Measurements from ENCODE around the gene TOGARAM2. TPM values are rescaled to one million over a fixed set of nuclear protein-coding genes. Genes with fewer than 3 reads are reported as not detected.
A peak's percentile ranks its signal among the peaks of the same experiment; 100 is the strongest.

Gene TOGARAM2
- total RNA-seq, 1 donor from 2014 or later, result 4.8 TPM

GRCh38 chr2:29013057-29013780 is 32.1 kb downstream of the TOGARAM2 start:
- no peaks in the 10 kb centered on the region for H3K9me3 Mint-ChIP-seq
- no peaks in the 10 kb centered on the region for H3K27me3 Mint-ChIP-seq
- H3K36me3 Mint-ChIP-seq (ENCODE audit: low read depth), result peaks cover 2% of the 10 kb centered on the region
- DNase-seq, result no peak
- H3K4me1 Mint-ChIP-seq, result peaks cover 71% of the 10 kb centered on the region
- intact Hi-C loops (cut with micrococcal nuclease), result loop anchor here (10.0 kb wide), 3 partner anchors 118 to 302 kb away; partner anchors contain the start of gene WDR43
- peak overlapping the region; percentile 93 for H3K4me3 Mint-ChIP-seq
- H3K27ac Mint-ChIP-seq, result peak overlapping the region; percentile 99

GRCh38 chr2:29014331-29014730 is 33.2 kb downstream of the TOGARAM2 start:
- H3K27me3 Mint-ChIP-seq, result no peaks in the 10 kb centered on the region
- peak overlapping the region; percentile 93 for H3K4me3 Mint-ChIP-seq
- intact Hi-C loops (cut with micrococcal nuclease), result loop anchor here (1.0 to 10.0 kb wide), 5 partner anchors 56 to 300 kb away; partner anchors contain the start of genes TRMT61B and WDR43
- DNase-seq, result no peak
- H3K4me1 Mint-ChIP-seq, result peaks cover 69% of the 10 kb centered on the region
- H3K36me3 Mint-ChIP-seq (ENCODE audit: low read depth), result peaks cover 2% of the 10 kb centered on the region
- peak overlapping the region; percentile 99 for H3K27ac Mint-ChIP-seq
- no peaks in the 10 kb centered on the region for H3K9me3 Mint-ChIP-seq

GRCh38 chr2:29014811-29015421 is 33.8 kb downstream of the TOGARAM2 start:
- intact Hi-C loops (cut with micrococcal nuclease), result loop anchor here (1.0 to 10.0 kb wide), 5 partner anchors 56 to 300 kb away; partner anchors contain the start of genes TRMT61B and WDR43
- peaks cover 64% of the 10 kb centered on the region for H3K4me1 Mint-ChIP-seq
- no peaks in the 10 kb centered on the region for H3K9me3 Mint-ChIP-seq
- peaks cover 2% of the 10 kb centered on the region for H3K36me3 Mint-ChIP-seq (ENCODE audit: low read depth)
- no peaks in the 10 kb centered on the region for H3K27me3 Mint-ChIP-seq
- peak; percentile 90 for DNase-seq
- peak overlapping the region; percentile 99 for H3K27ac Mint-ChIP-seq
- H3K4me3 Mint-ChIP-seq, result peak overlapping the region; percentile 93

- H3K4me1 Mint-ChIP-seq, result peaks cover 59% of the 10 kb centered on the region
- no peak for DNase-seq
- H3K9me3 Mint-ChIP-seq, result no peaks in the 10 kb centered on the region
- no peaks in the 10 kb centered on the region for H3K27me3 Mint-ChIP-seq
- intact Hi-C loops (cut with micrococcal nuclease), result loop anchor here (2.0 to 10.0 kb wide), 4 partner anchors 57 to 299 kb away; partner anchors contain the start of gene WDR43
- H3K36me3 Mint-ChIP-seq (ENCODE audit: low read depth), result peaks cover 2% of the 10 kb centered on the region
- peak overlapping the region; percentile 93 for H3K4me3 Mint-ChIP-seq
- H3K27ac Mint-ChIP-seq, result peak overlapping the region; percentile 99
Observed at GRCh38 chr2:29015701-29016470, 34.8 kb downstream of the TOGARAM2 start.

- Mint-ChIP-seq H3K27ac (peak overlapping the region; percentile 0), H3K27me3 (no peaks in the 10 kb centered on the region), H3K4me3 (no peak overlapping the region), H3K9me3 (no peaks in the 10 kb centered on the region), H3K4me1 (peaks cover 53% of the 10 kb centered on the region), H3K36me3 (ENCODE audit: low read depth) (peaks cover 2% of the 10 kb centered on the region)
- DNase-seq, result no peak
- intact Hi-C loops (cut with micrococcal nuclease), result loop anchor here (10.0 kb wide), 3 partner anchors 122 to 298 kb away; partner anchors contain the start of gene WDR43
Observed at GRCh38 chr2:29016504-29016903, 35.4 kb downstream of the TOGARAM2 start.

- Mint-ChIP-seq H3K27ac (peak overlapping the region; percentile 78), H3K4me3 (no peak overlapping the region), H3K4me1 (peaks cover 45% of the 10 kb centered on the region)
Observed at GRCh38 chr2:29017716-29018435, 36.8 kb downstream of the TOGARAM2 start.

GRCh38 chr2:29021886-29022285 is 40.8 kb downstream of the TOGARAM2 start:
- no peaks in the 10 kb centered on the region for H3K9me3 Mint-ChIP-seq

More at GRCh38 chr2:29017716-29018435, 36.8 kb downstream of the TOGARAM2 start:
- H3K36me3 Mint-ChIP-seq (ENCODE audit: low read depth), result peaks cover 2% of the 10 kb centered on the region
- no peaks in the 10 kb centered on the region for H3K9me3 Mint-ChIP-seq
- no peaks in the 10 kb centered on the region for H3K27me3 Mint-ChIP-seq
- DNase-seq, result no peak
- intact Hi-C loops (cut with micrococcal nuclease), result loop anchor here (1.0 to 10.0 kb wide), 4 partner anchors 41 to 297 kb away; partner anchors contain the start of gene WDR43

GRCh38 chr2:29022679-29023078 is 41.6 kb downstream of the TOGARAM2 start:
- Mint-ChIP-seq H3K9me3 (no peaks in the 10 kb centered on the region), H3K27me3 (no peaks in the 10 kb centered on the region), H3K4me1 (peaks cover 7% of the 10 kb centered on the region), H3K27ac (no peak overlapping the region), H3K36me3 (ENCODE audit: low read depth) (peaks cover 2% of the 10 kb centered on the region), H3K4me3 (no peak overlapping the region)
- intact Hi-C loops (cut with micrococcal nuclease), result no loop called here
- no peak for DNase-seq

More at GRCh38 chr2:29021886-29022285, 40.8 kb downstream of the TOGARAM2 start:
- Mint-ChIP-seq H3K4me3 (no peak overlapping the region), H3K4me1 (peaks cover 8% of the 10 kb centered on the region), H3K27me3 (no peaks in the 10 kb centered on the region), H3K36me3 (ENCODE audit: low read depth) (peaks cover 2% of the 10 kb centered on the region), H3K27ac (no peak overlapping the region)
- DNase-seq, result no peak
- intact Hi-C loops (cut with micrococcal nuclease), result no loop called here

GRCh38 chr2:29023188-29023587 is 42.1 kb downstream of the TOGARAM2 start:
- DNase-seq, result no peak
- Mint-ChIP-seq H3K27ac (no peak overlapping the region), H3K4me1 (peaks cover 4% of the 10 kb centered on the region), H3K4me3 (no peak overlapping the region), H3K27me3 (no peaks in the 10 kb centered on the region), H3K9me3 (no peaks in the 10 kb centered on the region), H3K36me3 (ENCODE audit: low read depth) (no peaks in the 10 kb centered on the region)
- intact Hi-C loops (cut with micrococcal nuclease), result no loop called here

- Mint-ChIP-seq H3K36me3 (ENCODE audit: low read depth) (no peaks in the 10 kb centered on the region), H3K27me3 (no peaks in the 10 kb centered on the region), H3K9me3 (no peaks in the 10 kb centered on the region), H3K27ac (no peak overlapping the region), H3K4me1 (peaks cover under 1% of the 10 kb centered on the region), H3K4me3 (no peak overlapping the region)
- intact Hi-C loops (cut with micrococcal nuclease), result no loop called here
- DNase-seq, result no peak
Observed at GRCh38 chr2:29024882-29025430, 43.9 kb downstream of the TOGARAM2 start.

- DNase-seq, result no peak
- Mint-ChIP-seq H3K9me3 (no peaks in the 10 kb centered on the region), H3K27me3 (no peaks in the 10 kb centered on the region), H3K4me1 (no peaks in the 10 kb centered on the region), H3K4me3 (no peak overlapping the region), H3K36me3 (ENCODE audit: low read depth) (no peaks in the 10 kb centered on the region), H3K27ac (no peak overlapping the region)
- intact Hi-C loops (cut with micrococcal nuclease), result no loop called here
Observed at GRCh38 chr2:29025711-29026110, 44.6 kb downstream of the TOGARAM2 start.

- Mint-ChIP-seq H3K4me3 (no peak overlapping the region), H3K36me3 (ENCODE audit: low read depth) (no peaks in the 10 kb centered on the region), H3K27ac (no peak overlapping the region), H3K9me3 (no peaks in the 10 kb centered on the region), H3K4me1 (peaks cover 10% of the 10 kb centered on the region), H3K27me3 (no peaks in the 10 kb centered on the region)
- no peak for DNase-seq
- intact Hi-C loops (cut with micrococcal nuclease), result no loop called here
Observed at GRCh38 chr2:29031046-29031445, 49.9 kb downstream of the TOGARAM2 start.

- Mint-ChIP-seq H3K9me3 (no peaks in the 10 kb centered on the region), H3K27me3 (no peaks in the 10 kb centered on the region), H3K4me1 (peaks cover 10% of the 10 kb centered on the region), H3K27ac (no peak overlapping the region), H3K4me3 (no peak overlapping the region), H3K36me3 (ENCODE audit: low read depth) (peaks cover 3% of the 10 kb centered on the region)
- intact Hi-C loops (cut with micrococcal nuclease), result no loop called here
- no peak for DNase-seq
Observed at GRCh38 chr2:29032189-29032588, 51.1 kb downstream of the TOGARAM2 start.

Measured in activated CD4-positive, alpha-beta T cell treated with anti-CD3 and anti-CD28 coated beads, Interleukin-2, amount 10 ng/mL, durations not matched to agents 24 days and 14 days (primary cell).